Measurements from ENCODE around the gene PI16. TPM values are rescaled to one million over a fixed set of nuclear protein-coding genes. Genes with fewer than 3 reads are reported as not detected.
A peak's percentile ranks its signal among the peaks of the same experiment; 100 is the strongest.

PI16 gene
- total and polyA plus RNA-seq, 2 of the 13 experiments (the other 11 are each of a cell fraction or from before 2014, with no cell fraction given) = not detected

DNA sequence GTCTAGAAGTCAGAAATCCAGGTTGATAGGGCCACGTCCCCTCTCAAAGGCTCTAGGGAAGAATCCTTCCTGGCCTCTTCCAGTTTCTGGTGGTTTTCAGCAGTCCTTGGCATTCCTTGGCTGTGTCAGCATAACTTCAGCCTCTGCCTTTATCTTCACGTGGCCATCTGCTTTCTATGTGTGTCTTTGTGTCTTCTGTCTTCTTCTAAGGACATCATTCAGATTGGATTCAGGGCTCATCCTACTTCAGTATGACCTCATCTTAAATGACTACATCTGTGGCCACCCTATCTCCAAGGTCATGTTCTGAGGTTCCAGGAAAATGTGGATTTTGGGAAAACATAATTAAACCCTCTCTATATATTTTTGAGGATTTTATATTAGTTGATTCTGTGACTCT, 45.8 kb upstream of the PI16 start:
- FAIRE-seq (no peak), ATAC-seq (no peak), DNase-seq (ENCODE audit: low spot score) (no peak)
- H3K79me2 ChIP-seq (ENCODE audit: insufficient read depth, low read length) = no peaks in the 10 kb centered on the region
- ChIA-PET CTCF (ENCODE audit: low intra/inter-chr PET ratio, low total read pairs) (no interaction called here), POLR2A (no interaction called here)
- peaks cover 3% of the 10 kb centered on the region for H3K4me1 ChIP-seq (ENCODE audit: insufficient read depth, low read length)
- 84% methylated on average over 2 of the region's 2 CpGs for WGBS (ENCODE audit: low lambda C conversion rate)
- no peak overlapping the region for H3K27ac ChIP-seq (ENCODE audit: extremely low read length, insufficient read depth, low read length)
- BruUV-seq (replicated peaks) = no TSS peak
- no peak overlapping the region for H2AFZ ChIP-seq (ENCODE audit: low read length)
- intact Hi-C loops (cut with micrococcal nuclease; ENCODE audit: unreplicated experiment) (no loop called here), in situ Hi-C loops (cut with HindIII; ENCODE audit: extremely low pct_ligation_motif_present, low pct_unique_long_range_greater_than_20kb) (no loop called here)
- H3K9me3 ChIP-seq (ENCODE audit: low read length) = no peaks in the 10 kb centered on the region
- TF ChIP-seq ZNF432 (CRISPR knock-in tag; IDR thresholded peaks at IDR 0.05; ENCODE audit: borderline replicate concordance) = no peak
- TF ChIP-seq ATF7 (IDR thresholded peaks at IDR 0.05) = peak; percentile 79
- no peak for TF ChIP-seq ATF7 (CRISPR knock-in tag; IDR thresholded peaks at IDR 0.05)
- no peak for TF ChIP-seq ZC3H13 (CRISPR knock-in tag; IDR thresholded peaks at IDR 0.05)
- TF ChIP-seq ISX (CRISPR knock-in tag; conservative IDR thresholded peaks at IDR 0.05) = no peak
- no peak for TF ChIP-seq BCL6 (CRISPR knock-in tag; IDR thresholded peaks at IDR 0.05)
- TF ChIP-seq MTA3 (CRISPR knock-in tag; IDR thresholded peaks at IDR 0.05) = no peak
- no peak for TF ChIP-seq ZNF879 (CRISPR knock-in tag; IDR thresholded peaks at IDR 0.05)
- TF ChIP-seq KDM5B (CRISPR knock-in tag; IDR thresholded peaks at IDR 0.05; ENCODE audit: borderline replicate concordance) = no peak
- no peak for TF ChIP-seq ZNF777 (CRISPR knock-in tag; IDR thresholded peaks at IDR 0.05)
- no peak overlapping the region for H3K9ac ChIP-seq (ENCODE audit: insufficient read depth, low read depth, low read length)
- H3K4me2 ChIP-seq (ENCODE audit: low read depth, low read length) = no peak overlapping the region
- no peak overlapping the region for H3K4me3 ChIP-seq (replicated peaks in 1 of 3; ENCODE audit: insufficient read depth in 1 of 3, low read depth in 2 of 3, low read length in 3 of 3)
- no peaks in the 10 kb centered on the region for H4K20me1 ChIP-seq (ENCODE audit: insufficient read depth, low read length)
- no peaks in the 10 kb centered on the region for H3K27me3 ChIP-seq (ENCODE audit: control insufficient read depth in 1 of 2, insufficient read depth in 2 of 2, low read length in 2 of 2)
- H3K36me3 ChIP-seq (replicated peaks in 1 of 2; ENCODE audit: control insufficient read depth in 1 of 2, insufficient read depth in 2 of 2, low read length in 2 of 2) = peaks cover 13 to 44% of the 10 kb centered on the region in 2 experiments

DNA sequence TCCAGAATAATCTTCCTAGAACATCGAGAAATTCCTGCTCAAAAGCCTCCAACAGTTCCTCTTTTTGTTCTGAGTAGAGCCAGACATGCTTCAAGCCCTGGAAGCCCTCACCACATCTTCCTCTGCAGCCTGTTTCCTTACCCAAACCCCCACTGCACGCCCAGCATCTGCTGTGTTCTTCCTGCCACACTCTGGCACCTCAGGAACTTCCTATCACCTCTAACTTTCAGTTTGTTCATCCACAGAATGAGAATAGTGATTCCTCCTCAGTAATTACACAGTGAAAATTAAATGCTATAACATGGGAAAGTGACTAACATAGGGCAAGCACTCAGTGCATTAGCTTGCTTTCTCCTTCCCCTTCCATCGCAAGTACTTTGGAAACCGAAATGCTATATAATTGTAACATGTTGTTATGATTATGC, 42.5 kb upstream of the PI16 start:
- FAIRE-seq = no peak
- H3K4me2 ChIP-seq (ENCODE audit: low read depth, low read length) = no peak overlapping the region
- intact Hi-C loops (cut with micrococcal nuclease; ENCODE audit: unreplicated experiment) = no loop called here
- no peak for TF ChIP-seq RBM39 (IDR thresholded peaks at IDR 0.05; ENCODE audit: low read depth, low read length, poor library complexity, severe bottlenecking)
- TF ChIP-seq, protein P1, sequence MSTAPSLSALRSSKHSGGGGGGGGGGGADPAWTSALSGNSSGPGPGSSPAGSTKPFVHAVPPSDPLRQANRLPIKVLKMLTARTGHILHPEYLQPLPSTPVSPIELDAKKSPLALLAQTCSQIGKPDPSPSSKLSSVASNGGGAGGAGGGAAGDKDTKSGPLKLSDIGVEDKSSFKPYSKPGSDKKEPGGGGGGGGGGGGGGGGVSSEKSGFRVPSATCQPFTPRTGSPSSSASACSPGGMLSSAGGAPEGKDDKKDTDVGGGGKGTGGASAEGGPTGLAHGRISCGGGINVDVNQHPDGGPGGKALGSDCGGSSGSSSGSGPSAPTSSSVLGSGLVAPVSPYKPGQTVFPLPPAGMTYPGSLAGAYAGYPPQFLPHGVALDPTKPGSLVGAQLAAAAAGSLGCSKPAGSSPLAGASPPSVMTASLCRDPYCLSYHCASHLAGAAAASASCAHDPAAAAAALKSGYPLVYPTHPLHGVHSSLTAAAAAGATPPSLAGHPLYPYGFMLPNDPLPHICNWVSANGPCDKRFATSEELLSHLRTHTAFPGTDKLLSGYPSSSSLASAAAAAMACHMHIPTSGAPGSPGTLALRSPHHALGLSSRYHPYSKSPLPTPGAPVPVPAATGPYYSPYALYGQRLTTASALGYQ (CRISPR knock-in tag; IDR thresholded peaks at IDR 0.05) = no peak
- TF ChIP-seq, protein P2, sequence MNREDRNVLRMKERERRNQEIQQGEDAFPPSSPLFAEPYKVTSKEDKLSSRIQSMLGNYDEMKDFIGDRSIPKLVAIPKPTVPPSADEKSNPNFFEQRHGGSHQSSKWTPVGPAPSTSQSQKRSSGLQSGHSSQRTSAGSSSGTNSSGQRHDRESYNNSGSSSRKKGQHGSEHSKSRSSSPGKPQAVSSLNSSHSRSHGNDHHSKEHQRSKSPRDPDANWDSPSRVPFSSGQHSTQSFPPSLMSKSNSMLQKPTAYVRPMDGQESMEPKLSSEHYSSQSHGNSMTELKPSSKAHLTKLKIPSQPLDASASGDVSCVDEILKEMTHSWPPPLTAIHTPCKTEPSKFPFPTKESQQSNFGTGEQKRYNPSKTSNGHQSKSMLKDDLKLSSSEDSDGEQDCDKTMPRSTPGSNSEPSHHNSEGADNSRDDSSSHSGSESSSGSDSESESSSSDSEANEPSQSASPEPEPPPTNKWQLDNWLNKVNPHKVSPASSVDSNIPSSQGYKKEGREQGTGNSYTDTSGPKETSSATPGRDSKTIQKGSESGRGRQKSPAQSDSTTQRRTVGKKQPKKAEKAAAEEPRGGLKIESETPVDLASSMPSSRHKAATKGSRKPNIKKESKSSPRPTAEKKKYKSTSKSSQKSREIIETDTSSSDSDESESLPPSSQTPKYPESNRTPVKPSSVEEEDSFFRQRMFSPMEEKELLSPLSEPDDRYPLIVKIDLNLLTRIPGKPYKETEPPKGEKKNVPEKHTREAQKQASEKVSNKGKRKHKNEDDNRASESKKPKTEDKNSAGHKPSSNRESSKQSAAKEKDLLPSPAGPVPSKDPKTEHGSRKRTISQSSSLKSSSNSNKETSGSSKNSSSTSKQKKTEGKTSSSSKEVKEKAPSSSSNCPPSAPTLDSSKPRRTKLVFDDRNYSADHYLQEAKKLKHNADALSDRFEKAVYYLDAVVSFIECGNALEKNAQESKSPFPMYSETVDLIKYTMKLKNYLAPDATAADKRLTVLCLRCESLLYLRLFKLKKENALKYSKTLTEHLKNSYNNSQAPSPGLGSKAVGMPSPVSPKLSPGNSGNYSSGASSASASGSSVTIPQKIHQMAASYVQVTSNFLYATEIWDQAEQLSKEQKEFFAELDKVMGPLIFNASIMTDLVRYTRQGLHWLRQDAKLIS (CRISPR knock-in tag; IDR thresholded peaks at IDR 0.05) = no peak
- TF ChIP-seq, protein P3, sequence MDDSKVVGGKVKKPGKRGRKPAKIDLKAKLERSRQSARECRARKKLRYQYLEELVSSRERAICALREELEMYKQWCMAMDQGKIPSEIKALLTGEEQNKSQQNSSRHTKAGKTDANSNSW (CRISPR knock-in tag; IDR thresholded peaks at IDR 0.05; ENCODE audit: borderline replicate concordance) = no peak
- no peak for TF ChIP-seq CBX5 (CRISPR knock-in tag; IDR thresholded peaks at IDR 0.05; ENCODE audit: borderline replicate concordance)
- TF ChIP-seq RAD51 (IDR thresholded peaks at IDR 0.05; ENCODE audit: borderline replicate concordance) = no peak

More for the DNA sequence above, 42.5 kb upstream of the PI16 start:
- BruUV-seq (replicated peaks) = no TSS peak
- no peak for ATAC-seq
- no peak overlapping the region for H3K4me3 ChIP-seq (replicated peaks in 1 of 3; ENCODE audit: insufficient read depth in 1 of 3, low read depth in 2 of 3, low read length in 3 of 3)
- H3K36me3 ChIP-seq (replicated peaks in 1 of 2; ENCODE audit: control insufficient read depth in 1 of 2, insufficient read depth in 2 of 2, low read length in 2 of 2) = peaks cover 12 to 43% of the 10 kb centered on the region in 2 experiments; a peak in 4 of 5 replicates
- peaks cover 14% of the 10 kb centered on the region for H3K4me1 ChIP-seq (ENCODE audit: insufficient read depth, low read length)
- no peaks in the 10 kb centered on the region for H3K27me3 ChIP-seq (ENCODE audit: control insufficient read depth in 1 of 2, insufficient read depth in 2 of 2, low read length in 2 of 2)
- DNase-seq (ENCODE audit: low spot score) = no peak
- in situ Hi-C loops (cut with HindIII; ENCODE audit: extremely low pct_ligation_motif_present, low pct_unique_long_range_greater_than_20kb) = no loop called here
- ChIA-PET CTCF (ENCODE audit: low intra/inter-chr PET ratio, low total read pairs) (no interaction called here), POLR2A (no interaction called here)
- no peaks in the 10 kb centered on the region for H3K79me2 ChIP-seq (ENCODE audit: insufficient read depth, low read length)
- no peak overlapping the region for H3K27ac ChIP-seq (ENCODE audit: extremely low read length, insufficient read depth, low read length)
- H3K9ac ChIP-seq (ENCODE audit: insufficient read depth, low read depth, low read length) = no peak overlapping the region
- no peaks in the 10 kb centered on the region for H3K9me3 ChIP-seq (ENCODE audit: low read length)
- 86% methylated on average over 4 of the region's 4 CpGs for WGBS (ENCODE audit: low lambda C conversion rate)
- no peak overlapping the region for H2AFZ ChIP-seq (ENCODE audit: low read length)
- H4K20me1 ChIP-seq (ENCODE audit: insufficient read depth, low read length) = no peaks in the 10 kb centered on the region

Measured in HepG2 (cell line).